ENCODE measurements around the gene CPEB3.
"Not testable (repeated sequence)": the region's sequence is repeated elsewhere in the genome, so short reads cannot be mapped to it uniquely, and the experiment has no call there.

The CPEB3 gene

DNA sequence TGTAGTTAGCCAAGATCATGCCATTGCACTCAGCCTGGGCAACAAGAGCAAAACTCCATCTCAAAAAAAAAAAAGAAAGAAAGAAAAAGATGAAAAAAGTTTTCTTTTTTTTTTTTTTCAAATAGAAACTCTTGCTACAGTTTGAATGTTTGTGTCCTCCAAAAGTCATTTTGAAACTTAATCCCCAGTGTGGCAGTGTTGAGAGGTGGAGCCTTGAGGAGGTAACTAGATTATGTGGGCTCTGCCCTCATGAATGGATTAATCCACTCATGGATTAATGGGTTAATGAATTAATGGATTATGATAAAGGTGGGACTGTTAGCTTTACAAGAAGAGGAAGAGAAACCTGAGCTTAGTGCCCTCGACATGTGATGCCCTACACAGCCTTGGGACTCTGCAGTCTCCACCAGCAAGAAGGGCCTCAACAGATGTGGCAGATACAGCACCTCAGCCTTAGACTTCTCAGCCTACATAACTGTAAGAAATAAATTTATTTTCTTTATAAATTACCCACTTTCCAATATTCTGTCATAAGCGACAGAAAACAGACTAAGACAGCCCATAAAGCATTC lies 25.1 kb downstream of the CPEB3 start:
- no peak for DNase-seq

DNA sequence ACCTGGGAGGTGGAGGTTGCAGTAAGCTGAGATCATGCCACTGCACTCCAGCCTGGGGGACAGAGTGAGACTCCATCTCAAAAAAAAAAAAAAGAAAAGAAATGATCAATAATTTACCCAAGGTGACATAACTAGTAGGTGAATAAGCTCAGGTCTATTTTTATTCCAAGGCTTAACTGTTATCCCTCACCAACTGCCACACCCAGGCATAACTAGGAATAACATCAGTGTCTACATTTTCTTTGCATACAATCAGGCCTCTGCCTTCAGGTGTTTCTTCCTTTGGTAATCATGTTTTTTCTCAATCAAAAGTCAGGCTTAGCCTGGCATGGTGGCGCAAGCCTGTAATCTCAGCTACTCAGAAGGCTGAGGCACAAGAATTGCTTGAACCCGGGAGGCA lies 26.6 kb downstream of the CPEB3 start:
- no peak for DNase-seq

DNA sequence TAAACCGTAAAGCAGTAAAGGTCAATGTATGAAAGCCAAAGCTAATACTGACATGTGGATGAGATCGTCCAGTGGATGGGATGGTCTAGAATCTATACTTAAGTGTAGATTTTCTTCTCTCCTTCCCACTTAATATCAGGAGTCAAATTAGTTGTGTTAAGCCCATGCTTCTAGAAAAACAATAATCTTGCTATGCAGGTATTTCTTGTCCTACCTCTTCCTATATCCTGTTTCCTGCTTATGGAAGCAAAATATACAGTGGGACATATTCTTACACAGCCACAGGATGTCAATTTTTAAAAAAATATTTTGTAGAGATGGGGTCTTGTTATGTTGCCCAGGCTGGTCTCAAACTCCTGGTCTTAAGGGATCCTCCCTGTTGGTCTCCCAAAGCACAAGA lies 27.5 kb downstream of the CPEB3 start:
- DNase-seq, result no peak

DNA sequence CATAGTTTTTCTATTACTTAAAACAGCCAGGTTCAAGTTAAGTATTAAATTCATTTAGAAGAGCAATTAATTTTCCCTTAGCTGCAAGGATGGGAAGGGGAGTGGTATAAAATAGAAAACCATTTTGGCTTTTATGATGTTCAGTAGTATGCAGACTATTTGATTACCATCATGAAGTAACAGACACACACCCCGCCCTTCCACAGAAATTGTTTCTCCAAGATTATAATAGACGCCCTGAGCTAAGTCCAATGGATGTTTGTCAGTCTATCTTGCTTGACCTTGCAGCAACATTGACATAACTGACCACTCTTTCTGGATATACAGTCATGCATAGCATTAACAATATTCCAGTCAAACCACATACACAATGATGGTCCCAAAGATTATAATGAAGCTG lies 42.3 kb downstream of the CPEB3 start:
- no peak for DNase-seq

DNA sequence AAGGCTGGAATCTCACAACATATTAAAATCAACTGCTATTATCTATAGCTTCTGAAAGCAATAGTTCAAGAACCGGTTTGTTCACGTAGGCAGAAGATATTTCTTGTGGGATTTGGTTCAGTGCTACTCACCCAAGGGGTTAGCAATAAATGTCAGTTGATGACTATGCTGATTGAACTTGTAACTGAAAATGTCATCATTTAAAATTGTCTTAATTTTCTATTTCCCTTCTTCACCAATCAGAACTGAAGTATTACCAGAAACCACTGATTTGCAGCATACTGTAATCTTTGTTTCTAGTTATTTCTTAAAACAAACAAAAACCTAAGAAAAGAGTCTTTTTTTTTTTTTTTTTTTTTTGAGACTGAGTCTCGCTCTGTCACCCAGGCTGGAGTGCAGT lies 46.1 kb downstream of the CPEB3 start:
- DNase-seq, result no peak

DNA sequence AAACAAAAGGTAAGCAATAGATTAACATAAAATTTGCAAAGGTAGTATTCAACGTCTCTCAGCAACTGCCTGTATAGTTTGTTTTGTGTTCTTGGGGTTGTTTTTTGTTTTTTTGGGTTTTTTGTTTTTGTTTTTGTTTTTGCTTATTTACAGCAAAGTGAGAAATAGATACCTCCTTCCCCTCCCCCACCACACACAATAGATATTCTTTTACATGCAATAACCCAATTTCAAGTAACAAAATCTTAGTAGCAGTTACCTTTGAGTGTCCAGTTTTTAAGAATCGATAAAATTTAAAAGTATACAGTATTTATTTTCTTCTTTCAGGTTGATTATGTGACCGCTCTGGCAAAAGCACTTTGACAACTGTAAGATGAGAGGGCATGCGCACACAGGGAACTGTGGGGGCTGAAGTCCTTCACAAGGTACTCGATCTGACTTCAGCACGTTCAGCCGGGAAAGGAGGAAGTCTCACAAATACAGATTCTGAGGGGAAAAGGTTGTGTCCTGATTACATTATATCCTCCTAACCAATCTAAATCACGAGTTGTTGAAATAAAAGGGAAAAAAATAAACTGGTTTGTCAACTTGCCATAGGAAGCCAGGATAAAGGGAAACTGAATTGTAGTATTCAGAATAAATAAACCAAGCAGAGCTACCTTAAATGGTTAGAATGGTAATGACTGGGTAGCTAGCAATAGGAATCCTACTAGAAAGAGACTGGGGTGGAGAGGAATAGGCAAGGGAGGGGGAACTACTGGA lies 47.8 kb downstream of the CPEB3 start:
- DNase-seq, result peak; percentile 57

DNA sequence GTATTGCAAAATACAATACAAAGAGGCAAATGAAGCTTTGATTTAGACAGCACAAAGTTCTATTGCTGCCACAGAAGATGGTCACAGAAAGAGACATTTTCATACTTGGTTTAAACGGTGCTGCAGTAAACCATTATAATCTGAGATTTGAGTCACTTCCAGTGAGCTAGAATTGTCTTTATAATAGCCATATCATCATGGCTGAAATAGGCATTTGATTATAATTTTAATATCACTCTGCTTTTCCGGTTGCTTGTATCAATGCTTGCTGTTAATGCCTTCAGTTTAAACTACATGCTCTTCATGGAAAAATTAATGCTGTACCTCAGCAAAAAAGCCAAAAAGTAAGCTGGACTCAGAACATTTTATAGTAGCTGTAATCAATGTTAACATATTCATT lies 48.5 kb downstream of the CPEB3 start:
- DNase-seq, result no peak

DNA sequence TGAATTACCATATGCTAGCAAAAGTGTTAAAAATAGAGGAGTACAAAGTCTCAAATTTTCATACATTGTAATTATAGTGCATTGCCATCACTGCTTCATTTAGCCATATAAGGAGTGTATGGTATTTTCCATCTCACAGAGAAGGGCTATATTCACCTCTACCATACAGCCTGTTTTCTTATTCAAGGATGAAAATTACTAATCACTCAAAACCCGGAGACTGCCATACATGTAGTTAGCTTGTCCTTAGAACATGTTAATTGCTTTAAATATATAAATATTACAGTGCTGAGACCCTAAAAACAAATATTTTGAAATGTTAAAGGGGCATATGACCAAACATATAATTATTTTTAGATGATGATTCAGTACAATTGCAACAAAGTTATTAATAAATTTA lies 49.4 kb downstream of the CPEB3 start:
- no peak for DNase-seq

DNA sequence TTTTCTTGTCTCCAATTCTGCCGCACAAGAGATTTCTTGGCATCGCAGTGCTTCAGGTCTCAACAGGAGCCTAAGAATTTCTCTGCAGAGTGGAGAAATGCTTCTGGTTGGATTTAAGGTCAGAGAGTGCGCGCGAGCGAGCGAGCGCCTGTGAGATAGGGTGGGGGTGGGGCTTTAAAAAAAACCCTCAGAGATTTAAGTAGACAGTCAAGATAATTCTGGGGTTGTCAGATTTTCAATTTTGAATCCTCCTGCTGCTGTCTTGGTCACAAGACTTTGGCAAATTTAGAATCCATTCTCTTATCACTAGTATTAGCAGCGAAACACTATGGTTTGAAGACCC lies 49.7 kb downstream of the CPEB3 start:
- no peak for DNase-seq

DNA sequence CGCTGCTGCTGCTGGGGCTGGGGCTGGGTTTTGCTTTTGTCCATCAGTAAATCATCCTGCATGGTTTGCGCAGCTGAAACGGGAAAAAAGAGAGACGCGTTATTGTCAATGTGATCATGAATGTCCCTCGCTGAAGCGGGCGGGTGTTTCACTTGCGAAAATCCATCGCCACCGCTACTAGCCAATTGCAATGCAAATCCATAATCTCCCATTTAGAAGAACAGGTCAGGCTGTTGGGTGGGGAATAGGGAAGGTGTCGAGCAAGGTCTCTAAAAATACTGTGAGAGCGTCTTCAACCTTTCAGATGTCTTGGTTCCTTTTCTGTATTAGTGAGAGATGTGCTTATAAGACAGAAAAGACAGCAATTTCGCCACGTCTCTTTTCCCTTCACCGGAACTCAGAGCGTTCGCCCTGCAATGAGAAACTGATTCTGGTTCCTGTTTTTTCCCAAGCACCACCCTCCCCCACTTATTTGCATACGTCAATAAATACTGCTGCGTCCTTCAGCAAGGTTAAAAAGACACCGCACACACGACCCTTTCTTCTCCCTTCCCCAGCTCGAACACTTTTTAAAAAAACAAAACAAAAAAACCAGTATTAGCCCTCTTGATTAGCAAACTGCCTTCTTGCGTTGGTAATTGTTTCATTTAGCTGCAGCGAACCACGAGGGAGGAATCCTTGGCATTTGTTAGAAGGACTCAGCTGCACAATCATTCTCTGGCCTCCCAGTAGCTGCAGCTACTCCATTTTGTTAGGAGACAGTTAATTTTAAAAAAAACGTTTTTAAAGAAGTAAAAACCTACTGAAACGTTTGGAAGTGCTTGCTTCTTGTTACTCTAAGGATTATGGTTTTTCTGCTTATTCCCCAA lies 50.4 kb downstream of the CPEB3 start:
- DNase-seq, result peak; percentile 60

DNA sequence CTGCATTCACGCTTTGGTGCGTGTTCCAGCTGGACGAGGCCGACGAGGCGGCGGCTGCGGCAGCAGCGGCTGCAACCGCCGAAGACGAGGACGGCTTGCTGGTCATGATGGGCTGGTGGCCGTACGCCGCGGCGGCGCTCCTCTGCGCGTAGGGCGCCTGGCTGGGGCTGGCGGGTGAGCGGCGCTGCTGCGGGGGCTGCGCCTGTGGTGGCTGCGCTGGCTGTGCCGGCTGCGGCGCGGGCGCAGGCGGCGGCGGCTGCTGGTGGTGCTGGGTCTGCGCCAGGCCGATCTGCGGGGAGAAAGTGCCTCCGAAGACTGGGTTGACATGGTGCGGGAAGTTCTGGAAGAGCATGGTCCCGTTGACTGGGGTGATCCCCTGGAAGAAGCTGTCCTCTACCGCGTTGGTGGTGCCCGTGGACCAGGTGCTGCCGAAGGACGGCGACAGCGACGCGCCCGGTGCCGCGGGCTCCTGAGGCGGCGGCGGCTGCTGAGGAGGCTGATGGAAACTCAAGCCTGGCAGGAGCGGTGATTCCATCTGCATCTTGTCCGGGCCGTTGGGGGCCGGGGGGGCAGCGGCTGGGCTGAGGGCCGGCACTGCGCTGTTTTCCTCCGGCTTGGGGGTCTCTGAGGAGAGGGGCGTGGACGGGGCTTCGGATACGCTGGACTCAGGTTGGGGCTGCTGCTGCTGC lies 51.1 kb downstream of the CPEB3 start:
- peak; percentile 71 for DNase-seq

DNA sequence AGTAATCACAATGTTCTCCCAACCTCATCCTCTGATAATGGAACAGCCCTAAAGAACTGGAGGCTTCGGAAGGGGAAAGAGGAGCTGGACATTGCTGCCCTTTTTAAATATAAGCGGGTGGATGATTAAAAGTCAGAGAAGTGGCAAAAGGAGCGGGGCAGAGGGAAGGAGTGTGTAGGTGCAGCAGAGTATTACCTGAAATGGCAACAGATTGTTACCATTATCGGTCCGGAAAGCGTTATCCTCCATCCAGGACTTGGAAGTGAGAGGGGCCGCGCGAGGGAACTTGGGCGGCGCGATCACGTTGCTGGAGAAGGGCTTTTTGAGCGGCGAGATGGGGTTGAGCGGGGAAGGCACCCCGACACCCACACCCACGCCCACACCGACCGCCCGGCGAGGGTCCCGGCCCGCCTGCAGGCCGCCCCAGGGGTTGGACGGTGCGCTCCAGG lies 51.7 kb downstream of the CPEB3 start:
- DNase-seq, result no peak

DNA sequence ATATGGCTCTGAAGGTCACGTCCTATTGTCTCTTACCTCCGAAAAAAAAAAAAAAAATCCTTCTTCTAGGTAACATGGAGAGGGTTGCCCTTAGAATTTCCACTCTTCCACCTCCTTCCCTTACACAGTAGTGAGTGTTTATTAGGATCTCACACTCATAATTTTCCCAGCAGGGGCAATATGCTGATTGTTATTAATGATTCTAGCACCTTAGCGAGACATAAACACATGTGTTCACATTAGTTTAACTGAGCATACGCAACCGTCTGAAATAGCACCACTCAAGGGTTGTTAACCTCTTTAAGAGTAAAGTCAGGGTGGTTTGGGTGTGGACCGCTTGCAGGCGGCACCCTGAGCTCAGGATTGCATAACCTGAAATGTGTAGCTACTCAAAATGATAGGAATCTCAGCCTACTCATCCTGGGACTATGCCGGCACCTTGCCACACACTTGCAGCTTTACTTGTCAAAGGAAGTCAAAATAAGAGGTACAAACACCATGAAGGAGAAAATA lies 52.2 kb downstream of the CPEB3 start:
- DNase-seq, result no peak

DNA sequence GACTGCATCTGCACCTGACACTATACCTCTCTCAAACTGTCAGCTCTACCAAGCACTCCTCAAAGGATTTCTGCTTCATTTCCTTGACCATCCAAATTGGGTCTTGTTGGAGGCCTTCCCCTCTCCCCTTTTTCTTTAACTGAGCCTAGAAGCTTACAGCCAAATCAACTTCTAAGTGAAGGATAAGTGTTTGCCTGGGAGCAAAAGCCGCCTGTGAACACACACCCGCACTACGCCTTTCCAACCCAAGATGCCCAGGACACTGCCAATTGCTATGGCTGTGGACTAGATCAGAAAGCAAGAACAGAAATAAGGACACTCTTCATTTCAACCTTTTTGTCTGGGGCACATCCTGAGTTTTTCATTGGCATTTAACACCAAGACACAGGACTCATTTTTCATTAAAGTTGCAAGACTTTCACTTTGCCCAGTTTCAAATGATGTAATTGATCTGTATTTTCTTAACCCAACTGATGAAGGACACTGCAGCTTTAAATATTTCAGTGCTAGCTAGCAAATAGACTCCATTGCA lies 52.8 kb downstream of the CPEB3 start:
- DNase-seq, result no peak

DNA sequence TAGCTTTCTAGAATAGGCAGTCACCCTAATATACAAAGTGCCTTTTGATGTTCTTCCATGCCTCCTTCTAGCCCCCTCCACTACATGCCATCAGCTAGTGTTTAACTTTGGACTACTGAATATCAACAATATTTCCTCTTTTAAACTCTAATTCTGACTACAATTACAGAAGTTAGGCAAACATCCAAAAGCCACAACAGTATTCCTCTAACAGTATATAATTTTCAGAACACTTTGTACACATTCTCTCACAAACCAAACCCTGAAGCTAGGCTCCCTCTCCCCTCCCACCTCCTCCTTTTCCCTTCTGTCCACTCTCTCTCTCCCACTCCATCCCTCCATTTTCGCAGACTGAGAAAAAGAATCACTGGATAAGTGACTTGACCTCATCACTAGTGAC lies 59.7 kb downstream of the CPEB3 start:
- no peak for DNase-seq

DNA sequence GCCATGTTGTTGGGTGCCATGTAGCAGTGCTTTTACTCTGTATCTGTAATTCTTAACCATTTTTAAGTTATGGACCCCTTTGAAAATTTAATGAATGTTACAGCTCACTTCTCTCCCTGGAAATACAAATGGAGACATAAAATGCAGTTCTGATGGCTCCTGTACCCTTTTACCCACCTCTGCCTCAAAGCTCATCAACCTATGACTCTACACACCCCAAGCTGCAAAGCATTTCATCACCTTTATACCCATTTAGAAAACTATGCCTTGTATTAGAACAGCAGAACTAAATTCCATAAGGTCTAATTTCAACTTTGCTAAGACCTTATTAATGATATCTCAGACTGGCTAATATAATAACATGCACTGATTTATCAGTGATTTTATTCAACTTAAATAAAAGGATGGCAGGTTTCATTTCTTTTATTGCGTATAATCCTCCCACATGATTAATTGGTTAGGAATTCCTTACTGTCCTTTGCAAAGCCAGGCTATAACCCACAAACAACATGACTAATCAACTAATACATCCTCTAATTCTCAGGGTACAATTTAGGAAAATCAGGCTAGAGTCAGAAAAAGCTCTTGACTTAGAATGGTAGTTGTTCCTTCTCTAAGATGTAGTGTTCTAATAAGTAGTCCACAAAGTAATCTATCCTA lies 68.1 kb downstream of the CPEB3 start:
- no peak for DNase-seq

DNA sequence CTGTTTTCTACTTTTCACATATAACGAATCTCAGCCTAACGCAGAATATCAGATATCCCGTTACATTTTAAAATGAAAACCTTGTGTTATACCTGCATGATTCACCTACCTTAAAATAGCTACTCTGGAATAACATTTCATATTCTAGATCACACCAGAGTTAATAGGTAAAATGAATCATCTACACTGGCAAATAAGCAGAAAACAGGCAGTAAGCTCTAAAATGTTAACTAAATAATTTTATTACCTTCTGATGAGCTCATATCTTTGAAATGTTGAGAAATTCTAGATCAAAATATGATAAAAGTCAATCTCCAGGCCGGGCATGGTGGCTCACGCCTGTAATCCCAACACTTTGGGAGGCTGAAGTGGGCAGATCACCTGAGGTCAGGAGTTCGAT lies 71.3 kb downstream of the CPEB3 start:
- no peak for DNase-seq

DNA sequence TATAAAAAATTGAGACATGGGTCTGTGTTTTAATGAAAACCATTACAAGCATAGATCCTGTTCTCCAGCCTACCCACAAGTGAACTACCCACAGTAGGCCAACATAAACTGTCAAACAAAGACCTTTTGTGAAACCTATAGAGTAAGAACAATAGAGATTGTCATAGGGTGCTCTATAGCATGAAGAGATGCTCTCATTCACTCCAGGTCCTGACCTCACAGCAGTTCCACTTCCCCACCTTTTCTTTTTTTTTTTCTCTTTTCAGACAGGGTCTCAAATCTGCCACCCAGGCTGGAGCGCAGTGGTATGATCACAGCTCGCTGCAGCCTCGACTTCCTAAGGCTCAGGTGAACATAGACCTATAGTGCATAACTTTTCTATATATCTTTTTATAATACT lies 72.3 kb downstream of the CPEB3 start:
- no peak for DNase-seq

DNA sequence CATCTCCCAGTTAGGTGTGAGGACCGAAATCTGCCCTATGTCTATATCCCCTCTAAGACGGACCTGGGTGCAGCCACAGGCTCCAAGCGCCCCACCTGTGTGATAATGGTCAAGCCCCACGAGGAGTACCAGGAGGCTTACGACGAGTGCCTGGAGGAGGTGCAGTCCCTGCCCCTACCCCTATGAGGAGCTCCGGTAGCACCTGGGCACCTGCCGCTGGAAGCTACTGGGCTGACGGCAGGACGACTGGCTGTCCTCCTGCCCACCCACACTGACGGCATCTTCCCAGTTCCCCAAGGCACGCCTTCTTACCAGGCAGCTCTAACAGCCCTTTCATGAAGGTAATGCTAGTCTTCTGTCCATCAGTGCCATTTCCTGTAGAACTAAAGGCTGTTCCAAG lies 74.3 kb downstream of the CPEB3 start:
- not testable (repeated sequence) for DNase-seq

DNA sequence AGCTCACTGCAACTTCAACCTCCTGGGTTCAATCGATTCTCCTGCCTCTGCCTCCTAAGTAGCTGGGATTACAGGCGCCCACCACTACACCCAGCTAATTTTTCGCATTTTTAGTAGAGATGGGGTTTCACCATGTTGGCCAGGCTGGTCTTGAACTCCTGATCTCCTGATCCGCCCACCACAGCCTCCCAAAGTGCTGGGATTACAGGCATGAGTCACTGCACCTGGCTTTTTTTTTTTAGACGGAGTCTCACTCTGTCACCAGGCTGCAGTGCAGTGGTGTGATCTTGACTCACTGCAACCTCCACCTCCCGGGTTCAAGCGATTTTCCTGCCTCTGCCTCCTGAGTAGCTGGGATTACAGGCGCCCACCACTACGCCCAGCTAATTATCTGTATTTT lies 75.7 kb downstream of the CPEB3 start:
- DNase-seq, result not testable (repeated sequence)

DNA sequence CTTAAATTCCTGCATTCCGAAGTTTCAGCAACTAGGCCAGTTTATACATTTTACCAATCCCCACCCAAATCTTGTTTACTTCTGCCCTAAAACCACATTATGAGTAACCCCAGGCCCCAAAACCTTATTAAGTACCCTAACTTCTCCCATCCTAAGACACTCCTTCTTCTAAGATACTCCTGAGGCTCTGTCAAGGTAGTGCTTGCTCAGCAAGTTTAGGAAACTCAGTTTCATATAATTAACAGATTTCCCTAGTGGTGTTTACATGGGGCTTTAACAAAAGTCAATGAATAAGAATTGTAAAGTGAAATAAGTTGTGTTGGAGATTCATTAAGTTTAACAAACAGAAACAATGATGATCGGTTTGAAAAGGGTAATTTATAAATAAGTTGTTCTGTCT lies 77.8 kb downstream of the CPEB3 start:
- no peak for DNase-seq

DNA sequence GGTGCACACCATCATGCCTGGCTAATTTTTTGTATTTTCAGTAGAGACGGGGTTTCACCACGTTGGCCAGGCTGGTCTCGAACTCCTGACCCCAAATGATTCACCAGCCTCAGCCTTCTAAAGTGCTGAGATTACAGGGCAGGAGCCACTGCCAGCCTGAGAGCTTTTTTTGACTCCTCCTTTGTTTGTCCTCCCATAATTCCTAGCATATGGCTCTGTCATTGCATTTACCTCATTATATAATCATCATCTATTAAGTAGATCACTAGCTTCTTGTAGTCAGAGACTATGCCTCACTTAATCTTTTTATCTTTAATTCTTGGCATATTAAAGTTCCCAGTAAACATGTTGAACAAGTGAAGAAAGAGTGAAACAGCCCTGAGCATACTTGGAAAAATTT lies 82.1 kb downstream of the CPEB3 start:
- no peak for DNase-seq

All from activated CD8-positive, alpha-beta memory T cell treated with anti-CD3 and anti-CD28 coated beads, Interleukin-2, amount 50 U/mL, for 48 hours (primary cell).